Neural cell (in vitro differentiated cells): Measurements from ENCODE around the gene CTBP2. TPM values are rescaled to one million over a fixed set of nuclear protein-coding genes. Genes with fewer than 3 reads are reported as not detected.

ENCODE experiments used
- H2AFZ ChIP-seq: fragments of 200-600, 300-800 bp; sonication (generic), shearing (Covaris generic); 2 replicates; pipeline ENCODE4 v1.6.0; 2014; ENCODE audit warnings: low read depth, mild to moderate bottlenecking, antibody characterized with exemption, low read length, moderate library complexity
- H3F3A ChIP-seq: fragments of 200-600 bp; shearing (Covaris generic); 2 replicates; pipeline ENCODE4 v1.6.1; 2016; ENCODE audit warnings: mild to moderate bottlenecking, moderate library complexity, mixed read lengths, antibody characterized with exemption, low read length; ENCODE audit not compliant: insufficient read depth, poor library complexity, severe bottlenecking
- H3K27ac ChIP-seq: fragments of 200-600, 300-800 bp; sonication (generic), shearing (Covaris generic); 2 replicates; pipeline ENCODE4 v1.5.1; 2014; ENCODE audit warnings: mild to moderate bottlenecking, low read length, moderate library complexity
- H3K27me3 ChIP-seq: fragments of 300-800, 200-600 bp; sonication (generic), shearing (Covaris generic); 2 replicates; pipeline ENCODE4 v1.6.0; 2014; ENCODE audit warnings: mild to moderate bottlenecking, low read depth, low read length, moderate library complexity; ENCODE audit not compliant: insufficient read depth
- H3K36me3 ChIP-seq: fragments of 300-800, 200-600 bp; sonication (generic), shearing (Covaris generic); 2 replicates; pipeline ENCODE4 v1.5.1; 2014; ENCODE audit warnings: mild to moderate bottlenecking, antibody characterized with exemption, low read length, moderate library complexity; ENCODE audit not compliant: insufficient read depth
- H3K4me2 ChIP-seq: fragments of 300-800, 200-600 bp; sonication (generic), shearing (Covaris generic); 2 replicates; pipeline ENCODE4 v1.6.0; 2014; ENCODE audit warnings: mild to moderate bottlenecking, low read length
- H3K4me3 ChIP-seq: fragments of 300-800, 200-600 bp; sonication (generic), shearing (Covaris generic); 2 replicates; pipeline ENCODE4 v1.5.1; 2014; ENCODE audit warnings: mild to moderate bottlenecking, low read length, moderate library complexity
- H3K79me2 ChIP-seq: fragments of 200-600 bp; shearing (Covaris generic); replicated peaks from 2 replicates; pipeline ENCODE4 v1.6.0; 2014; ENCODE audit warnings: mild to moderate bottlenecking, low read length, moderate library complexity; ENCODE audit not compliant: insufficient read depth
- H3K9ac ChIP-seq: fragments of 300-800, 200-600 bp; sonication (generic), shearing (Covaris generic); 2 replicates; pipeline ENCODE4 v1.6.1; 2016; ENCODE audit warnings: mild to moderate bottlenecking, low read length, mixed read lengths
- H3K9me2 ChIP-seq: fragments of 200-600 bp; shearing (Covaris generic); 2 replicates; pipeline ENCODE4 v1.6.1; 2016; ENCODE audit warnings: mild to moderate bottlenecking, low read length, mixed read lengths; ENCODE audit not compliant: insufficient read depth
- H3K9me3 ChIP-seq: fragments of 200-600, 300-800 bp; sonication (generic), shearing (Covaris generic); 2 replicates; pipeline ENCODE4 v1.6.1; 2016; ENCODE audit warnings: mild to moderate bottlenecking, mixed run types, low read length, moderate library complexity, mixed read lengths
- H4K20me1 ChIP-seq: fragments of 200-600 bp; shearing (Covaris generic); 2 replicates; pipeline ENCODE4 v1.6.1; 2016; ENCODE audit warnings: mild to moderate bottlenecking, mixed run types; ENCODE audit not compliant: insufficient read depth
- CTCF ChIP-seq: fragments of 450-650 bp; IDR thresholded peaks from 2 replicates; pipeline ENCODE4 v1.5.1; 2014; ENCODE audit warnings: antibody characterized with exemption, mild to moderate bottlenecking, moderate library complexity; ENCODE audit not compliant: poor library complexity, severe bottlenecking
- EP300 ChIP-seq: fragments of 450-650 bp; conservative IDR thresholded peaks from 2 replicates; pipeline ENCODE4 v1.6.1; 2014; ENCODE audit warnings: antibody characterized with exemption, mild to moderate bottlenecking, moderate library complexity; ENCODE audit not compliant: poor library complexity, severe bottlenecking
- EZH2 ChIP-seq: fragments of 200-600, 300-800 bp; shearing (Covaris generic), sonication (generic); IDR thresholded peaks from 2 replicates; pipeline ENCODE4 v1.6.1; 2014; ENCODE audit warnings: antibody characterized with exemption, low read length, borderline replicate concordance, mild to moderate bottlenecking; ENCODE audit not compliant: insufficient read depth, poor library complexity, severe bottlenecking
- MXI1 ChIP-seq: fragments of 450-650 bp; conservative IDR thresholded peaks from 2 replicates; pipeline ENCODE4 v1.6.1; 2014; ENCODE audit warnings: antibody characterized with exemption, mild to moderate bottlenecking; ENCODE audit not compliant: poor library complexity, severe bottlenecking
- POLR2AphosphoS5 ChIP-seq: IDR thresholded peaks from 2 replicates; pipeline ENCODE4 v1.6.1; 2012
- RAD21 ChIP-seq: fragments of 450-650 bp; conservative IDR thresholded peaks from 2 replicates; pipeline ENCODE4 v1.6.1; 2014; ENCODE audit warnings: antibody characterized with exemption, mild to moderate bottlenecking, moderate library complexity
- SMC3 ChIP-seq: fragments of 450-650 bp; conservative IDR thresholded peaks from 2 replicates; pipeline ENCODE4 v1.6.1; 2014; ENCODE audit warnings: antibody characterized with exemption, mild to moderate bottlenecking, moderate library complexity; ENCODE audit not compliant: poor library complexity
- TAF1 ChIP-seq: IDR thresholded peaks from 2 replicates; pipeline ENCODE4 v1.6.1; 2012; ENCODE audit warnings: low read depth
- polyA plus RNA-seq: library from polyadenylated mRNA; depleted of rRNA; stranded (reverse); fragments of >200 nt; gene quantifications from 2 replicates; pipeline ENCODE4 v1.2.3, GENCODE V29; 2014
- TF ChIP-seq, protein P1 (sequence below): IDR thresholded peaks from 2 replicates; pipeline ENCODE4 v1.6.1; 2012; ENCODE audit warnings: borderline replicate concordance

CTBP2 gene
- polyA plus RNA-seq, 1 donor from 2014 or later = 59.5 TPM

DNA sequence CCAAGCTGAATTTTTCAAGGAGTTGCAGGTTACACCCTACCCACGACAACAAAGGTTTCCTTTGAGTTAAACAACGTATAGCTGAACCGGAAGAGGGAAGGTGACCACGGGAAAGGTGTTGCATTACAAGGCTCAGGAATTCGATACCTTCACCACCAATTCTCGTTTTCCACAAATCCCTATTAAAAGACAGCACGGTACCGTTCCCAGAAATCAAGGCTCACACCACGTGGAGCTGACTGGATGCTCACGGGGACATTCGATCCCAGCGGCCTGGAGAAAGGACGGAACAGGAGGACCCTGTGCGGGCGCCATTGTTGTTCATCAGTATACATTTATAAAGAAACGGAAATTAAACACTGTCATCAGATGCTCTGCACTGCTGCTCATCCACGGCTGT lies 56.4 kb downstream of the CTBP2 start:
- H3K4me2 ChIP-seq = no peak overlapping the region
- H3K79me2 ChIP-seq = peaks cover 76% of the 10 kb centered on the region
- H3K4me3 ChIP-seq = no peak overlapping the region
- TF ChIP-seq TAF1 = no peak
- TF ChIP-seq CTCF = no peak
- TF ChIP-seq EP300 = no peak
- TF ChIP-seq POLR2AphosphoS5 = no peak
- TF ChIP-seq, protein P1, sequence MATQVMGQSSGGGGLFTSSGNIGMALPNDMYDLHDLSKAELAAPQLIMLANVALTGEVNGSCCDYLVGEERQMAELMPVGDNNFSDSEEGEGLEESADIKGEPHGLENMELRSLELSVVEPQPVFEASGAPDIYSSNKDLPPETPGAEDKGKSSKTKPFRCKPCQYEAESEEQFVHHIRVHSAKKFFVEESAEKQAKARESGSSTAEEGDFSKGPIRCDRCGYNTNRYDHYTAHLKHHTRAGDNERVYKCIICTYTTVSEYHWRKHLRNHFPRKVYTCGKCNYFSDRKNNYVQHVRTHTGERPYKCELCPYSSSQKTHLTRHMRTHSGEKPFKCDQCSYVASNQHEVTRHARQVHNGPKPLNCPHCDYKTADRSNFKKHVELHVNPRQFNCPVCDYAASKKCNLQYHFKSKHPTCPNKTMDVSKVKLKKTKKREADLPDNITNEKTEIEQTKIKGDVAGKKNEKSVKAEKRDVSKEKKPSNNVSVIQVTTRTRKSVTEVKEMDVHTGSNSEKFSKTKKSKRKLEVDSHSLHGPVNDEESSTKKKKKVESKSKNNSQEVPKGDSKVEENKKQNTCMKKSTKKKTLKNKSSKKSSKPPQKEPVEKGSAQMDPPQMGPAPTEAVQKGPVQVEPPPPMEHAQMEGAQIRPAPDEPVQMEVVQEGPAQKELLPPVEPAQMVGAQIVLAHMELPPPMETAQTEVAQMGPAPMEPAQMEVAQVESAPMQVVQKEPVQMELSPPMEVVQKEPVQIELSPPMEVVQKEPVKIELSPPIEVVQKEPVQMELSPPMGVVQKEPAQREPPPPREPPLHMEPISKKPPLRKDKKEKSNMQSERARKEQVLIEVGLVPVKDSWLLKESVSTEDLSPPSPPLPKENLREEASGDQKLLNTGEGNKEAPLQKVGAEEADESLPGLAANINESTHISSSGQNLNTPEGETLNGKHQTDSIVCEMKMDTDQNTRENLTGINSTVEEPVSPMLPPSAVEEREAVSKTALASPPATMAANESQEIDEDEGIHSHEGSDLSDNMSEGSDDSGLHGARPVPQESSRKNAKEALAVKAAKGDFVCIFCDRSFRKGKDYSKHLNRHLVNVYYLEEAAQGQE = no peak
- TF ChIP-seq EZH2 = no peak
- TF ChIP-seq RAD21 = no peak
- TF ChIP-seq MXI1 = no peak
- no peak for TF ChIP-seq SMC3
- H3K27ac ChIP-seq = no peak overlapping the region
- no peaks in the 10 kb centered on the region for H3K9me2 ChIP-seq
- no peak overlapping the region for H3K9ac ChIP-seq
- H3K9me3 ChIP-seq = peaks cover 5% of the 10 kb centered on the region
- H3K36me3 ChIP-seq = no peaks in the 10 kb centered on the region
- H4K20me1 ChIP-seq = no peaks in the 10 kb centered on the region
- no peaks in the 10 kb centered on the region for H3F3A ChIP-seq
- no peaks in the 10 kb centered on the region for H3K27me3 ChIP-seq
- no peak overlapping the region for H2AFZ ChIP-seq

DNA sequence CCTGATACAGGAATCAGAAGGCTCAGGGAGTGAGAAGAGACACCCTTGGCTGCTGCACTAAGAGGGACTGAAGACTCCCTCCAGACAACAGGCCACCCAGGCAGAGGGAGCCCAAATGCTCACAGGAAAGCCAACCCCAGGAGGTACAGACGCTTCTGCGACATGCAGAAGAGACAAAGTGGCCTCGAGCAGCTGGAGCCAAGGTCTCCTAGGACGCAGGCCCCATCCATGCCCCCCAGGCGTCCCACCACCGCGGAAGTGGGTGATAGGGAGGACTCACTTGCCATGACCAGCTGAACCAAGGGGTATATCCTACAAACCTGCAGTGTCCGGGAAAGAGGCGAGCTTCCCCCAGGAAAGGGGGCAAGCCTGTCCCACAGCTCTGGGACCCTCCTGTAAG lies 56.9 kb downstream of the CTBP2 start:
- Histone ChIP-seq H3K79me2 (peaks cover 78% of the 10 kb centered on the region), H3F3A (no peaks in the 10 kb centered on the region), H3K4me2 (no peak overlapping the region), H3K27me3 (no peaks in the 10 kb centered on the region), H3K27ac (no peak overlapping the region), H3K36me3 (no peaks in the 10 kb centered on the region), H3K9ac (no peak overlapping the region), H2AFZ (no peak overlapping the region), H3K9me2 (no peaks in the 10 kb centered on the region), H3K9me3 (peaks cover 5% of the 10 kb centered on the region), H3K4me3 (no peak overlapping the region), H4K20me1 (no peaks in the 10 kb centered on the region)
- TF ChIP-seq, protein P1 = no peak
- TF ChIP-seq EZH2 = no peak
- TF ChIP-seq TAF1 = no peak
- no peak for TF ChIP-seq POLR2AphosphoS5
- TF ChIP-seq SMC3 = no peak
- no peak for TF ChIP-seq EP300
